Measurements from ENCODE around the gene BLTP3B. TPM values are rescaled to one million over a fixed set of nuclear protein-coding genes. Genes with fewer than 3 reads are reported as not detected.
A peak's percentile ranks its signal among the peaks of the same experiment; 100 is the strongest.

BLTP3B gene
- total RNA-seq, 1 donor from 2014 or later, result 13.5 TPM

GRCh38 chr12:100159391-100160104, 16.9 kb upstream of the BLTP3B start:
- ATAC-seq, result no peak

GRCh38 chr12:100158535-100158934, 15.9 kb upstream of the BLTP3B start:
- no peak for ATAC-seq

GRCh38 chr12:100157427-100157821, 14.8 kb upstream of the BLTP3B start:
- no peak for ATAC-seq

- ATAC-seq, result peak; percentile 10
Measured at GRCh38 chr12:100156731-100157426, 14.2 kb upstream of the BLTP3B start.

GRCh38 chr12:100154474-100155247, 12.0 kb upstream of the BLTP3B start:
- ATAC-seq, result peak; percentile 54

GRCh38 chr12:100153131-100153530, 10.5 kb upstream of the BLTP3B start:
- ATAC-seq, result no peak

GRCh38 chr12:100151769-100152168, 9.1 kb upstream of the BLTP3B start:
- ATAC-seq, result no peak

GRCh38 chr12:100146252-100146651, 3.6 kb upstream of the BLTP3B start:
- no peak for ATAC-seq

- ATAC-seq, result no peak
Measured at GRCh38 chr12:100145643-100146042, 3.0 kb upstream of the BLTP3B start.

GRCh38 chr12:100141998-100142850, 450 bp downstream of the BLTP3B start:
- peak; percentile 70 for ATAC-seq

- peak; percentile 74 for ATAC-seq
Measured at GRCh38 chr12:100141666-100141997, 1.0 kb downstream of the BLTP3B start.

- no peak for ATAC-seq
Measured at GRCh38 chr12:100138803-100139098, 3.9 kb downstream of the BLTP3B start.

- ATAC-seq, result no peak
Measured at GRCh38 chr12:100138048-100138802, 4.4 kb downstream of the BLTP3B start.

- ATAC-seq, result no peak
Measured at GRCh38 chr12:100133200-100133599, 9.5 kb downstream of the BLTP3B start.

GRCh38 chr12:100128512-100128908, 14.2 kb downstream of the BLTP3B start:
- peak; percentile 67 for ATAC-seq

- no peak for ATAC-seq
Measured at GRCh38 chr12:100127766-100128511, 14.7 kb downstream of the BLTP3B start.

GRCh38 chr12:100123316-100124095, 19.2 kb downstream of the BLTP3B start:
- ATAC-seq, result no peak

GRCh38 chr12:100120355-100120754, 22.3 kb downstream of the BLTP3B start:
- ATAC-seq, result no peak

- no peak for ATAC-seq
Measured at GRCh38 chr12:100115291-100115690, 27.4 kb downstream of the BLTP3B start.

GRCh38 chr12:100114574-100114973, 28.1 kb downstream of the BLTP3B start:
- ATAC-seq, result no peak

Data from esophagus mucosa (tissue), 1 donor.